ENCODE data around the gene SLC38A2.

GRCh38 chr12:46360908-46361666, 11.5 kb downstream of the SLC38A2 start:
- TF ChIP-seq CTCF (IDR thresholded peaks at IDR 0.05; ENCODE audit: low read depth, low read length, poor library complexity, severe bottlenecking), result no peak
- no peak for TF ChIP-seq EZH2phosphoT487 (IDR thresholded peaks at IDR 0.05; ENCODE audit: borderline replicate concordance, low read length)

Measured in DOHH2 (cell line).